ENCODE data around the gene ASTN2.

The ASTN2 gene

GRCh38 chr9:116491659-116492058 lies 923.2 kb downstream of the ASTN2 start:
- no peak for DNase-seq

GRCh38 chr9:116491219-116491618 lies 923.6 kb downstream of the ASTN2 start:
- DNase-seq, result no peak

- DNase-seq, result no peak
These were observed 924.5 kb downstream of the ASTN2 start for GRCh38 chr9:116490321-116490720.

GRCh38 chr9:116488373-116488772 lies 926.5 kb downstream of the ASTN2 start:
- no peak for DNase-seq

- DNase-seq, result no peak
These were observed 930.3 kb downstream of the ASTN2 start for GRCh38 chr9:116484492-116485061.

GRCh38 chr9:116483622-116484491 lies 931.0 kb downstream of the ASTN2 start:
- DNase-seq, result no peak

GRCh38 chr9:116482740-116483139 lies 932.1 kb downstream of the ASTN2 start:
- peak; percentile 12 for DNase-seq

GRCh38 chr9:116480700-116481099 lies 934.2 kb downstream of the ASTN2 start:
- DNase-seq, result no peak

GRCh38 chr9:116479967-116480366 lies 934.9 kb downstream of the ASTN2 start:
- DNase-seq, result no peak

- no peak for DNase-seq
These were observed 935.8 kb downstream of the ASTN2 start for GRCh38 chr9:116479056-116479544.

GRCh38 chr9:116477584-116478141 lies 937.2 kb downstream of the ASTN2 start:
- no peak for DNase-seq

- no peak for DNase-seq
These were observed 937.9 kb downstream of the ASTN2 start for GRCh38 chr9:116476935-116477381.

- DNase-seq, result no peak
These were observed 938.9 kb downstream of the ASTN2 start for GRCh38 chr9:116476002-116476401.

GRCh38 chr9:116475201-116475600 lies 939.7 kb downstream of the ASTN2 start:
- no peak for DNase-seq

GRCh38 chr9:116471944-116472506 lies 942.8 kb downstream of the ASTN2 start:
- DNase-seq, result no peak

- no peak for DNase-seq
These were observed 943.6 kb downstream of the ASTN2 start for GRCh38 chr9:116471093-116471906.

- no peak for DNase-seq
These were observed 945.9 kb downstream of the ASTN2 start for GRCh38 chr9:116468793-116469527.

- DNase-seq, result no peak
These were observed 946.5 kb downstream of the ASTN2 start for GRCh38 chr9:116468369-116468768.

GRCh38 chr9:116467740-116468351 lies 947.0 kb downstream of the ASTN2 start:
- no peak for DNase-seq

- no peak for DNase-seq
These were observed 948.3 kb downstream of the ASTN2 start for GRCh38 chr9:116466271-116467235.

Data from NCI-H1092 (cell line).